Kidney epithelial cell (primary cell): ENCODE results near the gene RHBDD2. TPM values are rescaled to one million over a fixed set of nuclear protein-coding genes. Genes with fewer than 3 reads are reported as not detected.
"Not testable (repeated sequence)": the region's sequence is repeated elsewhere in the genome, so short reads cannot be mapped to it uniquely, and the experiment has no call there.

Experiments
- DNase-seq: peaks from one replicate; pipeline ENCODE4 v3.0.0-alpha.2; 2010; ENCODE audit warnings: low read depth
- H3K27me3 ChIP-seq: 2 replicates; pipeline ENCODE4 v1.6.0; 2011; ENCODE audit warnings: low read length; ENCODE audit not compliant: control insufficient read depth, insufficient read depth
- H3K36me3 ChIP-seq: 2 replicates; pipeline ENCODE4 v1.5.1; 2011; ENCODE audit warnings: low read length; ENCODE audit not compliant: control insufficient read depth, insufficient read depth
- H3K4me3 ChIP-seq: 2 replicates; pipeline ENCODE4 v1.5.1; 2011; ENCODE audit warnings: low read depth, mild to moderate bottlenecking, control low read depth, low read length
- total RNA-seq: library from RNA; depleted of rRNA; stranded (reverse); fragments of >200 nt; gene quantifications from 2 replicates; pipeline ENCODE4 v1.2.3, GENCODE V29; 2015
- TF ChIP-seq, protein P1 (sequence below): IDR thresholded peaks from 2 replicates; pipeline ENCODE4 v1.5.1; 2011; ENCODE audit warnings: mild to moderate bottlenecking, moderate library complexity, low read length, control low read depth, inconsistent platforms; ENCODE audit not compliant: insufficient read depth, poor library complexity, severe bottlenecking

Gene RHBDD2
- total RNA-seq, 1 donor from 2014 or later = 60.0 TPM

DNA sequence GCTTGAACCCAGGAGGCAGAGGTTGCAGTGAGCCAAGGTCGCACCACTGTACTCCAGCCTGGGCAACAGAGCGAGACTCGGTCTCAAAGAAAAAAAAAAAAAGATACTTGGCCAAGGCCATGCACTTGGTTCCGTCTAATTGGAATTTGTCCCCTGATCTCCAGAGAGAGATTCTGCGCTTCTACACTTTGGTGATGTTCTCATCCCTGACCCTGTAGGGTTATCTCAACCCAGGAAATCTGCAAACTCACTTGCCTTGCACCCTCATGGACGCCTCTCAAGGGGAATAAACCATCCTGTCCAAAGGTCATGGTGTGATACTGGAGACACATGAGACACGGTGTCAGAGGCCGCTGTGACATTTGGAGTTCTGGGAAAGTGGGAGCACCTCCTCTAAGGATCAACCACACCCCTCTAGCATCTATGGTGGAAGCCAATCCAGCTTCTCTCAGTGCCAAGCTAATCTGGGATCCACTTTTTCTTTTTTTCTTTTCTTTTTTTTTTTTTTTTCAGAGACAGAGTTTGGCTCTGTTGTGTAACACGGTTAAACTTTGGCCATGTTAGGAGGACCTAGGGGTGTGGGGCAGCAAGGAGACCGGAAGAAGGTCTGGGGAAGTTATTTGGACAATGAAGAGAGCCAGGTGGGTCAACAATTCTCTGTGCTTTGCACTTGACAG lies 28.3 kb downstream of the RHBDD2 start:
- H3K4me3 ChIP-seq = no peak overlapping the region
- TF ChIP-seq, protein P1, sequence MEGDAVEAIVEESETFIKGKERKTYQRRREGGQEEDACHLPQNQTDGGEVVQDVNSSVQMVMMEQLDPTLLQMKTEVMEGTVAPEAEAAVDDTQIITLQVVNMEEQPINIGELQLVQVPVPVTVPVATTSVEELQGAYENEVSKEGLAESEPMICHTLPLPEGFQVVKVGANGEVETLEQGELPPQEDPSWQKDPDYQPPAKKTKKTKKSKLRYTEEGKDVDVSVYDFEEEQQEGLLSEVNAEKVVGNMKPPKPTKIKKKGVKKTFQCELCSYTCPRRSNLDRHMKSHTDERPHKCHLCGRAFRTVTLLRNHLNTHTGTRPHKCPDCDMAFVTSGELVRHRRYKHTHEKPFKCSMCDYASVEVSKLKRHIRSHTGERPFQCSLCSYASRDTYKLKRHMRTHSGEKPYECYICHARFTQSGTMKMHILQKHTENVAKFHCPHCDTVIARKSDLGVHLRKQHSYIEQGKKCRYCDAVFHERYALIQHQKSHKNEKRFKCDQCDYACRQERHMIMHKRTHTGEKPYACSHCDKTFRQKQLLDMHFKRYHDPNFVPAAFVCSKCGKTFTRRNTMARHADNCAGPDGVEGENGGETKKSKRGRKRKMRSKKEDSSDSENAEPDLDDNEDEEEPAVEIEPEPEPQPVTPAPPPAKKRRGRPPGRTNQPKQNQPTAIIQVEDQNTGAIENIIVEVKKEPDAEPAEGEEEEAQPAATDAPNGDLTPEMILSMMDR = no peak

DNA sequence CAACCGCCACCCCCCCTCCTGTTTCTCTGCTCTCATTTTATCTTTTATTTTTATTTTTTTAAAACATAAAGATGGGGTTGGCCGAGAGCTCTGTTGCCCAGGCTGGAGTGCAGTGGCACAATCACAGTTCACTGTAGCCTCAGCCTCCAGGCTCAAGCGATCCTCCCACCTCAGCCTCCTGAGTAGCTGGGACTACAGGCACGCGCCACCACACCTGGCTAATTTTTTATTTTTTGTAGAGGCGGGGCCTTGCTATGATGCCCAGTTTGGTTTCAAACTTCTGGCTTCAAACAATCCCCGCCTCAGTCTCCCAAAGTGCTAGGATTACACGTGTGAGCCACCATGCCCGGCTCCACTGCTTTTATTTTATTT lies 28.8 kb downstream of the RHBDD2 start:
- H3K36me3 ChIP-seq, DNase-seq, H3K27me3 ChIP-seq, H3K4me3 ChIP-seq: not testable (repeated sequence)

More for the DNA sequence above, 28.3 kb downstream of the RHBDD2 start:
- H3K27me3 ChIP-seq = no peaks in the 10 kb centered on the region
- no peaks in the 10 kb centered on the region for H3K36me3 ChIP-seq
- DNase-seq = no peak

DNA sequence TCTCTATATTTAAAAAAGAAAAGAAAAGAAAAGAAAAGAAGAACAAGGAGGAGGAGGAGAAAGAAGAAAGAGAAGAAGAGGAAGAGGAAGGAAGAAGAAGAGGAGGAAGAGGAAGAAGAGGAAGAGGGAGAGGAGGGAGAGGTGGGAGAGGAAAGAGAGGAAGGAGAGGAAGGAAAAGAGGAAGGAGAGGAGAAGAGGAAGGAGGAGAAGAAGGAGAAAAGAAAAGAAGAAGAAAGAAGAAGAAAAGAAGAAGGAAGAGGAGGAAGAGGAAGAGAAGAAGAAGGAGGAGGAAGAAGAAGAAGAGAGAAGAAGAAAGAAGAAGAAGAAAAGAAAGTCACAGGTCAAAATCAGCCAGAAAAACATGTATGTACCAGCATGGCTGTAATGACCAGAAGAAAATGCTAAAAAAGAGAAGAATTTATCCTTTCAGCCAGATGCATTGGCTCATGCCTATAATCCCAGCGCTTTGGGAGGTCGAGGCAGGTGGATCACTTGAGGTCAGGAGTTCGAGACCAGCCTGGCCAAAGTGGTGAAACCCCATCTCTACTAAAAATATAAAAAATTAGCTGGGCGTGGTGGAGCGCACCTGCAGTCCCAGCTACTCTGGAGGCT lies 30.8 kb downstream of the RHBDD2 start:
- TF ChIP-seq, protein P1 = no peak
- Histone ChIP-seq H3K27me3 (no peaks in the 10 kb centered on the region), H3K36me3 (no peaks in the 10 kb centered on the region), H3K4me3 (no peak overlapping the region)
- DNase-seq = no peak

DNA sequence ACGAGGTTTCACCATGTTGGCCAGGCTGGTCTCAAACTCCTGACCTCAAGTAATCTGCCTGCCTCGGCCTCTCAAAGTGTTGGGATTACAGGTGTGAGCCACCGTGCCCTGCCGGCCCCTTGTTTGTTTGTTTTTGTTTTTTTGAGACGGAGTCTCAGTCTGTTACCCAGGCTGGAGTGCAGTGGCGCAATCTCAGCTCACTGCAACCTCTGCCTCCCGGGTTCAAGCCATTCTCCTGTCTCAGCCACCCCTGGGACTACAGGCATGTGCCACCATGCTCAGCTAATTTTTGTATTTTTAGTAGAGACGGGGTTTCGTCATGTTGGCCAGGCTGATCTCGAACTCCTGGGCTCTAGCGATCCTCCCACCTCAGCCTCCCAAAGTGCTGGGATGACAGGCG lies 32.4 kb downstream of the RHBDD2 start:
- H3K36me3 ChIP-seq, H3K27me3 ChIP-seq, H3K4me3 ChIP-seq, DNase-seq: not testable (repeated sequence)

DNA sequence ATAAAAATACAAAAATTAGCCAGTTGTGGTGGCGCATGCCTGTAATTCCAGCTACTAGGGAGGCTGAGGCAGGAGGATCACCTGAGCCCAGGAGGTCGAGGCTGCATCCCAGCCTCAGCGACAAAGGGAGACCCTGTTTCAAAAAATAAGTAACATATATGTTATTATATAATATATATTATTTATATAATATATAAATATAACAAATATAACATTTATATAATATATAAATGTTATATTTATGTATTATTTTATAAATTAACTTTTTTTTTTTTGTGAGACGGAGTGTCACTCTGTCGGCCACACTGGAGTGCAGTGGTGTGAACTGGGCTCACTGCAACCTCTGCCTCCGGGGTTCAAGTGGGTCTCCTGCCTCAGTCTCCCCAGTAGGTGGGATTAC lies 34.6 kb downstream of the RHBDD2 start:
- Histone ChIP-seq H3K27me3 (no peaks in the 10 kb centered on the region), H3K36me3 (no peaks in the 10 kb centered on the region), H3K4me3 (no peak overlapping the region)
- no peak for DNase-seq
- TF ChIP-seq, protein P1 = no peak

DNA sequence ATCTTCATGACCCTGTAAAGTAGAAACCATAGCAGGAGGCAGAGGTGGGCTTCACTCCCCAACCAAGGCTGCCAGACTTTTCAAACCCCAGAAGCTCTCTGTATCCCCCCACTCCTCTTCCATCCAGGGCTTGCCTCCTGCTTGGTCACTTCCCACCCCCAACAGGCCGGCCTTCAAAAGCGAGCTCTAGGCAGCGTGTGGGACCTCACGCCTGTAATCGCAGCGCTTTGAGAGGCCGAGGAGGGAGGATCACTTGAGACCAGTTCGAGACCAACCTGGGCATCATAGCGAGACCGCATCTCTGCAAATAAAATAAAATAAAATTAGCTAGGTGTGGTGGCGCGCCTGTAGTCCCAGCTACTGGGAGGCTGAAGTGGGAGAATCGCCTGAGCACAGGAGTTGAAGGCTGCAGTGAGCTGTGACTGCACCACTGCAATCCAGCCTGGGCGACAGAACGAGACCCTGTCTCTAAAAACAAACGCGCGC lies 35.4 kb downstream of the RHBDD2 start:
- no peaks in the 10 kb centered on the region for H3K27me3 ChIP-seq
- TF ChIP-seq, protein P1 = no peak
- peak overlapping the region; percentile 77 for H3K4me3 ChIP-seq
- DNase-seq = no peak
- H3K36me3 ChIP-seq = no peaks in the 10 kb centered on the region
